DOHH2 (cell line): ENCODE results near the gene ZNRF2.

Experiments used
- EZH2phosphoT487 ChIP-seq: fragments of 200-600 bp; sonication (generic); IDR thresholded peaks from 2 replicates; pipeline ENCODE4 v1.6.1; 2017; ENCODE audit warnings: borderline replicate concordance, mild to moderate bottlenecking, antibody characterized with exemption, low read length, moderate library complexity, mixed read lengths
- TF ChIP-seq, protein P1 (sequence below): fragments of 200-600 bp; sonication (generic); IDR thresholded peaks from one replicate; pipeline ENCODE4 v1.5.1; 2014; ENCODE audit warnings: antibody characterized with exemption, mild to moderate bottlenecking, low read depth, low read length; ENCODE audit not compliant: poor library complexity, severe bottlenecking

DNA sequence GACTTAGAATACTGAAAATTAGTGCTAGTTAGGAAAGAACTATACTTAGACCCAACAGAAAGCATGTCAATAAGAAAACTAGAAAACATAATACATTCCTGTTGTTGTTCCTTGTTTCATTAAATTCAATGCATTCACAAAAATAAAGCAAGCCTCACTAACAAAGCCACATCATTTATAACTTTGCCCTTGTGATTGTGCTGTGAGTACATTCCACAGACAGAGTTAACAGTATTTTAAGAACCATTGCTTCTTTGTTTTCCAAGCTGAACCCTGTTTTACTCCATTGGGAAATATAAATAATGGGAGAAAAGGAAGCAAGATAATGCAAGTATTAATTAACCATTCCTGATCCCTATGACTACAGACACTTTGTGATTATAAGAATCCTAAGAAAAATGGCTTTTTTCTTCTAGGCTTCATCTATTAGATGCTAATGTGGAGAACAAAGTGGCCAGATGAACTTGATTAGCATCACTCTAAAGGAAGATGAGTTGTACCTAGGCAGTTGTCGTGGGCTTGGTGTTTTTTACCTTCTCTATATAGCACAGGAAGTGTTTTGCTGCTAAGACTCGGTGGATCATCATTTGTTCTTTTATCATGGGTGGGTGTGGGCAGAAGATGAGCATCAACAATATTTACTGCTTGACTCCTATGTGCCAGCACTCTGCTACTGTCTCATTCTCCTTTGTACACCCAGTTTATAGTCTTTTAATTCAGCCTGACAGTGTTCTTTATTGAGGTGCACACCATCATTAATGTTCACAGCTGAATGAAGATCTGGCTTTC, 34.2 kb upstream of the ZNRF2 start:
- TF ChIP-seq, protein P1, sequence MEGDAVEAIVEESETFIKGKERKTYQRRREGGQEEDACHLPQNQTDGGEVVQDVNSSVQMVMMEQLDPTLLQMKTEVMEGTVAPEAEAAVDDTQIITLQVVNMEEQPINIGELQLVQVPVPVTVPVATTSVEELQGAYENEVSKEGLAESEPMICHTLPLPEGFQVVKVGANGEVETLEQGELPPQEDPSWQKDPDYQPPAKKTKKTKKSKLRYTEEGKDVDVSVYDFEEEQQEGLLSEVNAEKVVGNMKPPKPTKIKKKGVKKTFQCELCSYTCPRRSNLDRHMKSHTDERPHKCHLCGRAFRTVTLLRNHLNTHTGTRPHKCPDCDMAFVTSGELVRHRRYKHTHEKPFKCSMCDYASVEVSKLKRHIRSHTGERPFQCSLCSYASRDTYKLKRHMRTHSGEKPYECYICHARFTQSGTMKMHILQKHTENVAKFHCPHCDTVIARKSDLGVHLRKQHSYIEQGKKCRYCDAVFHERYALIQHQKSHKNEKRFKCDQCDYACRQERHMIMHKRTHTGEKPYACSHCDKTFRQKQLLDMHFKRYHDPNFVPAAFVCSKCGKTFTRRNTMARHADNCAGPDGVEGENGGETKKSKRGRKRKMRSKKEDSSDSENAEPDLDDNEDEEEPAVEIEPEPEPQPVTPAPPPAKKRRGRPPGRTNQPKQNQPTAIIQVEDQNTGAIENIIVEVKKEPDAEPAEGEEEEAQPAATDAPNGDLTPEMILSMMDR: no peak
- TF ChIP-seq EZH2phosphoT487: no peak
